OCI-M2 (cell line): ENCODE data around the gene FRS3.

Experiments used
- DNase-seq: peaks from one replicate; lab custom pipeline; 2025; ENCODE audit not compliant: unreplicated experiment; lab: John Stamatoyannopoulos, UW

The FRS3 gene

GRCh38 chr6:41744236-41744787 is 35.4 kb downstream of the FRS3 start:
- no peak for DNase-seq

DNA sequence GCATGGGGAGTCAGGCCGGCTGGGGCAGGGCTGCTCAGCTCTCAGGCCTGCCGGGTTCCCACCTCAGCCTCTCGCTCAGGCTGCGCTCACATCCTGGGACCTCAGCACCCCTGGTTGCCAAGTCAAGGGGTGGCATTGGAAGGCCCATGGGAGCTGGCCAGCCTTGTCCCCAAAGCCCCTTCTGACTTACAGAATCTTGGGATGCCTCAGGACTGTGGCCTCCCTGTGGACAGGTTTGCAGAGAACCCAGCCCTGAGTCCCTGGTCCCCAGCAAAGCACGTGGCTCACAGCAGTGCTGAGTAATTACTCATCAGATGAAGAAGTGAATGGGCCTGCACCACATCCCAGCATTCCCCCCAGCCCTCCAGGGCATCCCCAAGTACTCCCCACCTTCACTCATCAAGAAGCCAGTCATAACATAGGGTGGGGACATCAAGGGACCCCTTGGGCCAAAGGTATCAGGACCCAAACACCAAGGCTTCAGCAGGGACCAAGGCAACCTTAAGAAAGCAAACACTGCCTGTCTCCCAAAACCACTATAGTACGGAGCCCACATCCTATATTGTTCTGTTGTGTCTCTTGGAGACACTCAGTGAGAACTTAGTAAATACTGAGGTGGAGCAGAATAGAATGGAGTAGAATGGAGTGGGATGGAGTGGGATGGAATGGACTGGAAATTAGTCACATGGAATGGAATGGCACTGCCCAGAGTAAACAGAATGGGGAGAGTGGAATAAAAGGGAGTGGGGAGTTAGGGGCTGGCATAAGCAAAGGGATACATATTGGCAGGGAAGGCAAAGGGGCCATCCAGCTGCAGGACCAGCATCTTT is 36.1 kb downstream of the FRS3 start:
- no peak for DNase-seq

GRCh38 chr6:41741625-41742490 is 37.8 kb downstream of the FRS3 start:
- no peak for DNase-seq

DNA sequence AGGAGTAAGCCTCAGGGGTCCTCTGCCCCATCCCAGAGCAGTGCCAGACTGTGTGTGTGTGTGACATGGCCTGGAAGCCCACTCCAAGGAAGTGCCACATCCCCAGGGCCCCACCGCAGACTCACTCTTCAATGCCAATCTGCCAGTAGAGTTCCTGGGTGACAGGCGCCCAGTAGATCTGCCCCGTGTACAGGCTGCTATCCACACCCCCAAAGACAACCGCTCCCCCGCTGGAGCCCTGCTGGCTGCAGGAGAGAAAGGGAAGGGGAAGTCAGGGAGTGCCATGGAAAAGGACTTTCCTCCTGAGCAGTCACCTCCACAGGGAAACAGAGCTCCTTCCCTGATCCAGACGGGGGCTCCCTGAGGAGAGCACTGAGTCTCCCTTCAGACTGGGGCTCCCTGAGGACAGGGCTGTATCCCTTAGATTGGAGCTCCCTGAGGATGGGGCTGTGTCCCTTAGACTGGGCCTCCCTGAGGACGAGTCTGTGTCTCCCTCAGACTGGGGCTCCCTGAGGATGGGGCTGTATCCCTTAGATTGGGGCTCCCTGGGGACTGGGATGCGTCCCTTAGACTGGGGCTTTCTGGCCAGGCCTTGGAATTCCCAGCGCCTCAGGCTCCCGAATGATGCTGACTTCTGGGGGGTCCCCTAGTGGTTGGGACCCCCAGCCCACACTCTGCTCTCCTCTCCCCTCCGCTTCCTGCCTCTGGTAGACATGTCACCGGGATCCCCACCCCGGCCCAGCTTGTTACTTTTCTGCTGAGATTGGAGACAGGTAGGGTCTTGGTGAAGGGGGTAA is 39.1 kb downstream of the FRS3 start:
- DNase-seq = no peak

GRCh38 chr6:41739041-41739440 is 40.7 kb downstream of the FRS3 start:
- DNase-seq = no peak

DNA sequence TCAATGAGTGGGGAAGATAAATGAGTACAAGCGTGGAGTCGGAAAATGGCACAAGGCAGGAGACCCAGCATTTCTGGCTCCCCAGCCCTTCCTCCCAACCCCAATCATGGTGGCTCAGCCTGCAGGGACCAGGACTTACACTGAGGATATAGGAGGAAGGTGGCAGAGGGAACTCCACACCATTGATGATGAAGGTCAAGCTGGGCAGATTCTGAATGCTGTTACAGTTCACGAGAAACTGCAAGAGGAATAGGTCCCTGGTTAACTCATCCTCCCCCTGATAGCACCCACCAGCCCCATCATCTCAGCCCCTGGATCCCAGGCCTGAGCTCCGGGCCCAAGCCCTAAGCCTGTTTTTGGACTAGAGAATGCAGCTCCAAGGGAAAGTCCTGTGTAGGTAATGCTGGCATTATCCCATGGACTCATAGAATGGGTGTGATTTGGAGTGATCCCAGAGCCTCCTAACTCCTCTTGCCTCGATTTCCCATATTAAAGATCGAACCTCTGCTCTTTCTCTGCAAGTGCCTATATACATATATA is 42.0 kb downstream of the FRS3 start:
- no peak for DNase-seq

DNA sequence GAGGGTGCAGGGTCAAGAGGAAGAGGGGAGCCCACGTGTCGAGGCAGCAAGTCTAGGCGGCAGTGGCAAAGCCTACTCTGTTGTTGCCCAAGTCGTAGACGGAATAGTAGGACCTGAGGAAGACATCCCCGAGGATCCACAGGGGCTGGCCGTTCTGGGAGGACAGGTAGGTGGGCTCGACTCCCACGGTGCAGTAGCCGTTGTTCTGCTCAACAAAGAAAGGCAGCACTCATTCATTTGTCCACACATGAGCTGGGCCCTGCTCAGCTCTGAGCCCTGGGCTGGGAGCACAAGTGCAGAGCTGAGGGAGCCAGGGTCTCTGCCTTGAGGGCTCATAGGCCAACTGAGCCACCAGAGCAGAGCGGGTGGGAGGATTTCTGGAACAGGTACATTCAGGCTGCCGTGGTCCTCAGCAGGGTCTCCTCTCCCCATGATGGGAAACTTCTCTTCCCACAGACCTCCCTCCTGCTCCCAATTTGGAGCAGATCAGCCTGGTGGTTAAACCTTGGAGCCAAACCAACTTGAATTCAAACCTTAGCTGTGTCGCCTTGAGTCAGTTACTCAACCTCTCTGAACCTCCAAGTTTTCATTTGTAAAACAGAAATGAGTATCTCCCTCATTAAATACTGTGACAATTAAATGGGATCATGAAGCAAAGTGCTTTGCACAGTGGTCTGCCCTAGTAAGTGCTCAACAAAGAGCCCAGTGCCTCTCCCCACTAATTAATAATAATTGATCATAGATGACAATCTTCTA is 42.7 kb downstream of the FRS3 start:
- DNase-seq = no peak

GRCh38 chr6:41736186-41736733 is 43.4 kb downstream of the FRS3 start:
- no peak for DNase-seq

DNA sequence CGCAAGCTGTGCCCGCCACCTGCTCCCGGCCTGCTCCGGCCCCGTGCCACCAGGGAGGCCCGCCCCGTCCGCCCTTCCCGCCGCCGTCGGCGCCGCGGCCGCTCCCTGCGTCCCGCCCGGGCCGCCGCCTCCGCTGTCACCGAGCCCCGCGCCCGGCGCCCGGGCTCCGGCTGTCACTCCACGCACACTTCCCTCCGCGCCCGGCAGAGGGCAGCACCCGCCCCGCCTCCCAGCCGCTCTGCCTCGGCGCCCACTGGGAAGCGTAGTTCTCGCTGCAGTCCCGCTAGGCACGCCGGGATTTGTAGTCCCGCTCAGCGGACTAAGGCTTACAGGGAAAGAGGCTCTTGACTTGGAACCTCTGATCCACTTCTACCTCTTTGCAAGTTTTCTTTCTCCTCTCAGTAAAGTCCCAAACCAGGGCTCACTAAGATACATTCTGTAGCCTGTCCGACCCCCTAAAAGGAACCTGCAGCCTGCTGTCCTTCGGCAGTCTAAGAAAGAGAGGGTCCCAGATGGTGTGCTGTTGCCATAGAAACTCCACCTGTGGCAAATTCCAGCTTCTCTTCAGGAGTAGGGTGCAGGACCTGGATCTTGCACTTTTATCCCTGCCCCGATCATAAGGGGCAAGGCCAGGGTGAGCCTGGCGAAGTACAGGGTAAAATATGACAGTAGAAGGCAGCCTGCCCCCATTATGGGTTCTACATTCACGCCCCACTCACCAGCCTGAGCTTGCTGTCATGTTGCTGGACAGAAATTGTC is 44.1 kb downstream of the FRS3 start, which contains the start of gene TFEB:
Gene TFEB, minus strand, starts transcription at position 182 of the 759 bp plus-strand sequence. CDS start 44,395 bp downstream, outside the sequence.
- DNase-seq = peak; percentile 67

- peak; percentile 11 for DNase-seq
Observed at GRCh38 chr6:41734666-41735426, 44.9 kb downstream of the FRS3 start.

- no peak for DNase-seq
Observed at GRCh38 chr6:41733707-41734665, 45.7 kb downstream of the FRS3 start.

DNA sequence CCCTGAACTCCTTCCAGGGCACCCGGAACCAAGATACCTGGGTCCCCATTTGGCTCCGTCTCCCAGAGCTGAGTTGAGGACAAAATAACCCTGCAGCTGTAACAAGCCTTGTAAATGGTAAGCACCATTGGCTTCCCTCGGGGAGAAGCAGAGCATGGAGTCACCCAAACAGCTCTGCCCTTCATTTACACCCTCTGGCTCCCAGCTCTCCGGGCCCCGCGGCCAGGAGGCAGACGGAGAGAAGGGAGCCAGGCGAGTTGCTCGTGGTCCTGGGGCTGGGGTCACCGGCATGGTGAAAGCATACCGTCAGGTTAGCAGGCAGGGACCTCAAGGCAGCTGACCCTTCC is 46.4 kb downstream of the FRS3 start:
- DNase-seq = no peak

DNA sequence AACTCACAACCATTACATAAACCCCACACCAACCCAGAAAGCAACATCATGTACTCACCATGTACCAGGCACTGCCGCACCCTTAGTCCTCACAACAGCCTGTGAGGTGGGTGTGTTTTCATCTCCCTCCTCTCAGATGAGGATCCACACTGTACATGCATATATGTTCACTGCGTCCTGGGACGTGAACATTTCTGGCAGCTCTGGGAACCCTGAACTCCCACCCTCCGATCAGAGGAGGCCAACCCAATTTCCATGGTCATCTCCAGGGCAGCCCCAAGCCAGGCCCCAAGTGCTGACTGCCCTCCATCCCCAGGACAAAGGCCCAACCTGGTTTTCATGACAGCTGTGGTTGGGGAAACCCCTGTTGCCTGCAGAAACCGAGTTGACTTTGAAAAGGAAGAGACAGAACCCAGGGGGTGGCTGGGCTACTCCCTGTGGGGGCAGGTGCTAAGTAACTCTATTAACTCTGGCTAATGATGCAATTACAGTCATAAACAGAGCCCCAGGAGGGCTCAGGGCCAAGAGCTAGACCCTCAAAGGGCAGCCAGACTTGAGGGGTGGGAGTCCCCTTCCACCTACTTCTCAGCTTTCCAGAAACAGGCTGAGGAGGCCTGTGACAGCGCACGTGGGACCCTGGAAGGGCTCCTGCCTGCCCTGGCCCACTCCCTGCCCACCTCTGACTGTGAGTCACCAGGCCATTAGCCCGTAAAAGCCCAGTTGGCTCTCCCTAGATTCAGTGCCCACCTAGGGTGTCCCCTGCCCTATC is 46.9 kb downstream of the FRS3 start:
- no peak for DNase-seq

- no peak for DNase-seq
Observed at GRCh38 chr6:41732149-41732548, 47.6 kb downstream of the FRS3 start.

DNA sequence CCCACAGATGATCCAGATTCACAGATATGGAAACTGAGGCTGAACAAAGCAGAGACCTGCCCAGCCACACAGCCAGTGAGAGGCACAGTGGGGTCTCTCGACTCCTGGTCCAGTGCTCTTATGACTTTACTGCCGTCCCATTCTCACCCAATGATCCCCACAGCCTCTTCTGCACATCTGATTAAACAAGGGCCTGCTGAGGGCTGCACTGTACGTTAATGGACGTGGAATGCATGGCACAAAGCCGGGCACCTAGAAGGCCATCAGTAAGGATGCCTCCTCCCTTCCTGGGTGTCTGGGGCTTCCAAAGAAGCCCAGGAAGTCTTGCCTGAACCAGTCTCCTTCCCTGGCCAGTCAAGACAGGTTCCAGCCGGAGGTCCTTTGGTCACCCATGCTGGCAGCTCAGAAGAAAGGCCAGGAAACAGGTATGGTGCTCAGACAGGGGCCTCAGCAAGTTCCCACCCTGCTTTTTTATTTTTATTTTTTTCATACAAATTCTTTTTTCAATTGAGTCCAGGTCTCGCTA is 48.1 kb downstream of the FRS3 start:
- no peak for DNase-seq
